Upper lobe of left lung (tissue), 4 donors: ENCODE measurements around the gene HBM.

ENCODE experiments used
- EP300 ChIP-seq, 4 donors: sonication (generic); formaldehyde crosslinking; IDR thresholded peaks; one replicate each; pipeline ENCODE4 v1.5.1; 2017; ENCODE audit warnings: antibody characterized with exemption in 4 of 4, control low read depth in 2 of 4
- POLR2A ChIP-seq, 4 donors: fragments of 450-650 bp; IDR thresholded peaks; one replicate each; pipeline ENCODE4 v1.5.1; 2016 to 2017; ENCODE audit warnings: antibody characterized with exemption in 4 of 4, mild to moderate bottlenecking in 2 of 4
- POLR2AphosphoS5 ChIP-seq, 2 donors: sonication (generic); formaldehyde crosslinking; IDR thresholded peaks; one replicate each; pipeline ENCODE4 v1.5.1; 2017; ENCODE audit warnings: antibody characterized with exemption in 2 of 2
- TF ChIP-seq, protein P1 (sequence below), 6 experiments: fragments of 450-650 bp in 4 of 6; fragments of 200-600 bp in 2 of 6; sonication (generic) in 2 of 6; IDR thresholded peaks; one replicate each; pipeline ENCODE4 v1.5.1; 2016 to 2019; ENCODE audit warnings: antibody characterized with exemption in 6 of 6

DNA sequence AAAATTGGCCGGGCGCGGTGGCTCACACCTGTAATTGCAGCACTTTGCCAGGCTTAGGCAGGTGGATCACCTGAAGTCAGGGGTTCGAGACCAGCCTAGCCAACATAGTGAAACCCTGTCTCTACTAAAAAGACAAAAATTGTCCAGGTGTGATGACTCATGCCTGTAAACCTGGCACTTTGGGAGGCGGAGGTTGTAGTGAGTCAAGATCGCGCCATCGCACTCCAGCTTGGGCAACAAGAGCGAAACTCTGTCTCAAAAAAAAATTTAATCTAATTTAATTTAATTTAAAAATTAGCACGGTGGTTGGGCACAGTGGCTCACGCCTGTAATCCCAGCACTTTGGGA lies 12.9 kb downstream of the HBM start:
- TF ChIP-seq POLR2A (IDR thresholded peaks at IDR 0.05) (no peak), POLR2AphosphoS5 (IDR thresholded peaks at IDR 0.05) (no peak), EP300 (IDR thresholded peaks at IDR 0.05) (no peak)
- TF ChIP-seq, protein P1, sequence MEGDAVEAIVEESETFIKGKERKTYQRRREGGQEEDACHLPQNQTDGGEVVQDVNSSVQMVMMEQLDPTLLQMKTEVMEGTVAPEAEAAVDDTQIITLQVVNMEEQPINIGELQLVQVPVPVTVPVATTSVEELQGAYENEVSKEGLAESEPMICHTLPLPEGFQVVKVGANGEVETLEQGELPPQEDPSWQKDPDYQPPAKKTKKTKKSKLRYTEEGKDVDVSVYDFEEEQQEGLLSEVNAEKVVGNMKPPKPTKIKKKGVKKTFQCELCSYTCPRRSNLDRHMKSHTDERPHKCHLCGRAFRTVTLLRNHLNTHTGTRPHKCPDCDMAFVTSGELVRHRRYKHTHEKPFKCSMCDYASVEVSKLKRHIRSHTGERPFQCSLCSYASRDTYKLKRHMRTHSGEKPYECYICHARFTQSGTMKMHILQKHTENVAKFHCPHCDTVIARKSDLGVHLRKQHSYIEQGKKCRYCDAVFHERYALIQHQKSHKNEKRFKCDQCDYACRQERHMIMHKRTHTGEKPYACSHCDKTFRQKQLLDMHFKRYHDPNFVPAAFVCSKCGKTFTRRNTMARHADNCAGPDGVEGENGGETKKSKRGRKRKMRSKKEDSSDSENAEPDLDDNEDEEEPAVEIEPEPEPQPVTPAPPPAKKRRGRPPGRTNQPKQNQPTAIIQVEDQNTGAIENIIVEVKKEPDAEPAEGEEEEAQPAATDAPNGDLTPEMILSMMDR (IDR thresholded peaks at IDR 0.05), result no peak
